Endothelial cell of umbilical vein (primary cell): ENCODE data around the gene SEMA7A.

ENCODE experiments used
- CTCF ChIP-seq, 2 donors: IDR thresholded peaks; 1 replicate in 1 of 2; 2 replicates in 1 of 2; pipeline ENCODE4 v1.5.1; 2011; ENCODE audit warnings: low read length in 2 of 2, mild to moderate bottlenecking in 2 of 2, moderate library complexity in 2 of 2, control low read depth in 1 of 2, inconsistent platforms in 1 of 2, low read depth in 1 of 2; ENCODE audit not compliant: insufficient read depth in 1 of 2; ENCODE audit errors: extremely low read depth in 1 of 2
- EZH2 ChIP-seq: IDR thresholded peaks from 2 replicates; pipeline ENCODE4 v1.6.1; 2012; ENCODE audit warnings: borderline replicate concordance, low read depth, mild to moderate bottlenecking, moderate library complexity, low read length, inconsistent platforms; ENCODE audit not compliant: severe bottlenecking
- FOS ChIP-seq: IDR thresholded peaks from 2 replicates; pipeline ENCODE4 v1.6.1; 2011; ENCODE audit warnings: mild to moderate bottlenecking, low read length, moderate library complexity, borderline replicate concordance; ENCODE audit not compliant: insufficient read depth
- GATA2 ChIP-seq: IDR thresholded peaks from 2 replicates; pipeline ENCODE4 v1.7.0; 2011; ENCODE audit warnings: low read depth, mild to moderate bottlenecking, moderate library complexity, mixed read lengths, low read length; ENCODE audit not compliant: insufficient read length, insufficient read depth
- JUN ChIP-seq: IDR thresholded peaks from 2 replicates; pipeline ENCODE4 v1.6.1; 2011; ENCODE audit warnings: borderline replicate concordance, low read depth; ENCODE audit not compliant: insufficient read length, insufficient read depth
- MAX ChIP-seq: IDR thresholded peaks from 2 replicates; pipeline ENCODE4 v1.6.1; 2011; ENCODE audit not compliant: insufficient read depth, insufficient read length
- POLR2A ChIP-seq: IDR thresholded peaks from 2 replicates; pipeline ENCODE4 v1.6.1; 2012; ENCODE audit warnings: low read depth, mild to moderate bottlenecking, control low read depth, low read length
- POLR2AphosphoS5 ChIP-seq: IDR thresholded peaks from 2 replicates; pipeline ENCODE4 v1.6.1; 2012; ENCODE audit warnings: low read depth, mild to moderate bottlenecking, control low read depth, low read length, moderate library complexity; ENCODE audit not compliant: insufficient read depth

- TF ChIP-seq POLR2AphosphoS5 (no peak), CTCF (IDR thresholded peaks at IDR 0.05; ENCODE audit: extremely low read depth in 1 of 2, insufficient read depth in 1 of 2, low read depth in 1 of 2, low read length in 2 of 2) (no peak), EZH2 (no peak), MAX (no peak), JUN (no peak), POLR2A (no peak), FOS (no peak), GATA2 (no peak)
Measured at GRCh38 chr15:74412159-74412558, 21.6 kb downstream of the SEMA7A start.
